GM19467 (cell line): ENCODE measurements around the gene GSG1.

Experiments
- ATAC-seq: cut with Tn5 transposase; IDR thresholded peaks from one replicate; pipeline ENCODE4 v1.9.1; 2021; ENCODE audit warnings: mild to moderate bottlenecking, moderate library complexity; ENCODE audit not compliant: unreplicated experiment

GSG1 gene

GRCh38 chr12:13121568-13121967 lies 18.1 kb upstream of the GSG1 start:
- ATAC-seq: no peak

GRCh38 chr12:13120413-13120812 lies 16.9 kb upstream of the GSG1 start:
- ATAC-seq: no peak

- ATAC-seq: no peak
Observed at GRCh38 chr12:13119826-13120225, 16.4 kb upstream of the GSG1 start.

GRCh38 chr12:13117029-13117428 lies 13.6 kb upstream of the GSG1 start:
- no peak for ATAC-seq

- no peak for ATAC-seq
Observed at GRCh38 chr12:13116259-13116658, 12.8 kb upstream of the GSG1 start.

- no peak for ATAC-seq
Observed at GRCh38 chr12:13114251-13115052, 11.0 kb upstream of the GSG1 start.

- ATAC-seq: no peak
Observed at GRCh38 chr12:13112968-13113367, 9.5 kb upstream of the GSG1 start.

GRCh38 chr12:13106666-13107065 lies 3.2 kb upstream of the GSG1 start:
- ATAC-seq: no peak

- no peak for ATAC-seq
Observed at GRCh38 chr12:13105781-13106180, 2.3 kb upstream of the GSG1 start.

- no peak for ATAC-seq
Observed at GRCh38 chr12:13104409-13104808, 942 bp upstream of the GSG1 start.

GRCh38 chr12:13102461-13103195 lies 839 bp downstream of the GSG1 start:
- ATAC-seq: no peak

GRCh38 chr12:13101821-13102375 lies 1.6 kb downstream of the GSG1 start:
- no peak for ATAC-seq

GRCh38 chr12:13100882-13101769 lies 2.3 kb downstream of the GSG1 start:
- peak; percentile 79 for ATAC-seq

GRCh38 chr12:13100605-13100881 lies 2.9 kb downstream of the GSG1 start:
- no peak for ATAC-seq

GRCh38 chr12:13099844-13100604 lies 3.4 kb downstream of the GSG1 start:
- no peak for ATAC-seq

GRCh38 chr12:13099066-13099843 lies 4.2 kb downstream of the GSG1 start:
- ATAC-seq: no peak

GRCh38 chr12:13097491-13098011 lies 5.9 kb downstream of the GSG1 start:
- no peak for ATAC-seq

- no peak for ATAC-seq
Observed at GRCh38 chr12:13095266-13095995, 8.0 kb downstream of the GSG1 start.

GRCh38 chr12:13094367-13094766 lies 9.1 kb downstream of the GSG1 start:
- ATAC-seq: no peak
